Retinal pigment epithelial cell (primary cell): Measurements from ENCODE around the gene SERPINF2.
"Not testable (repeated sequence)": the region's sequence is repeated elsewhere in the genome, so short reads cannot be mapped to it uniquely, and the experiment has no call there.

Experiments
- DNase-seq: peaks from one replicate; pipeline ENCODE4 v3.0.0-alpha.2; 2010; ENCODE audit warnings: low read depth
- H3K4me3 ChIP-seq: 2 replicates; pipeline ENCODE4 v1.5.1; 2011; ENCODE audit warnings: mild to moderate bottlenecking, low read length, control low read depth, moderate library complexity
- CTCF ChIP-seq: conservative IDR thresholded peaks from 2 replicates; pipeline ENCODE4 v1.5.1; 2011; ENCODE audit warnings: low read depth, low read length, control low read depth, inconsistent platforms

The SERPINF2 gene

GRCh38 chr17:1767358-1767757, 24.7 kb downstream of the SERPINF2 start:
- DNase-seq, result no peak
- no peak overlapping the region for H3K4me3 ChIP-seq
- peak; percentile 18 for TF ChIP-seq CTCF

- H3K4me3 ChIP-seq, result no peak overlapping the region
These were observed 27.3 kb downstream of the SERPINF2 start for GRCh38 chr17:1769822-1770477.

GRCh38 chr17:1773000-1773695, 30.5 kb downstream of the SERPINF2 start:
- DNase-seq, H3K4me3 ChIP-seq: not testable (repeated sequence)

More at GRCh38 chr17:1769822-1770477, 27.3 kb downstream of the SERPINF2 start:
- no peak for TF ChIP-seq CTCF
- no peak for DNase-seq

GRCh38 chr17:1773696-1774181, 31.1 kb downstream of the SERPINF2 start:
- TF ChIP-seq CTCF, result no peak
- DNase-seq, result no peak

GRCh38 chr17:1774390-1775176, 31.9 kb downstream of the SERPINF2 start:
- no peak overlapping the region for H3K4me3 ChIP-seq
- no peak for DNase-seq
- TF ChIP-seq CTCF, result no peak

More at GRCh38 chr17:1773696-1774181, 31.1 kb downstream of the SERPINF2 start:
- no peak overlapping the region for H3K4me3 ChIP-seq

GRCh38 chr17:1776328-1776727, 33.7 kb downstream of the SERPINF2 start:
- H3K4me3 ChIP-seq, result no peak overlapping the region
- no peak for TF ChIP-seq CTCF
- no peak for DNase-seq

- H3K4me3 ChIP-seq, result no peak overlapping the region
- no peak for TF ChIP-seq CTCF
- DNase-seq, result no peak
These were observed 34.2 kb downstream of the SERPINF2 start for GRCh38 chr17:1776857-1777256.
